A673 (cell line): ENCODE measurements around the gene CCDC137.

Experiments used
- EZH2 ChIP-seq: fragments of 200-600 bp; sonication (generic); IDR thresholded peaks from 2 replicates; pipeline ENCODE4 v1.6.1; 2017; ENCODE audit warnings: borderline replicate concordance, low read depth, mild to moderate bottlenecking, mixed read lengths, antibody characterized with exemption, low read length; ENCODE audit not compliant: poor library complexity, severe bottlenecking
- TF ChIP-seq, protein P1 (sequence below): fragments of 300-800, 200-600 bp; sonication (generic); conservative IDR thresholded peaks from 2 replicates; pipeline ENCODE4 v1.5.1; 2017; ENCODE audit warnings: low read depth, mild to moderate bottlenecking, antibody characterized with exemption, low read length, moderate library complexity, mixed read lengths

DNA sequence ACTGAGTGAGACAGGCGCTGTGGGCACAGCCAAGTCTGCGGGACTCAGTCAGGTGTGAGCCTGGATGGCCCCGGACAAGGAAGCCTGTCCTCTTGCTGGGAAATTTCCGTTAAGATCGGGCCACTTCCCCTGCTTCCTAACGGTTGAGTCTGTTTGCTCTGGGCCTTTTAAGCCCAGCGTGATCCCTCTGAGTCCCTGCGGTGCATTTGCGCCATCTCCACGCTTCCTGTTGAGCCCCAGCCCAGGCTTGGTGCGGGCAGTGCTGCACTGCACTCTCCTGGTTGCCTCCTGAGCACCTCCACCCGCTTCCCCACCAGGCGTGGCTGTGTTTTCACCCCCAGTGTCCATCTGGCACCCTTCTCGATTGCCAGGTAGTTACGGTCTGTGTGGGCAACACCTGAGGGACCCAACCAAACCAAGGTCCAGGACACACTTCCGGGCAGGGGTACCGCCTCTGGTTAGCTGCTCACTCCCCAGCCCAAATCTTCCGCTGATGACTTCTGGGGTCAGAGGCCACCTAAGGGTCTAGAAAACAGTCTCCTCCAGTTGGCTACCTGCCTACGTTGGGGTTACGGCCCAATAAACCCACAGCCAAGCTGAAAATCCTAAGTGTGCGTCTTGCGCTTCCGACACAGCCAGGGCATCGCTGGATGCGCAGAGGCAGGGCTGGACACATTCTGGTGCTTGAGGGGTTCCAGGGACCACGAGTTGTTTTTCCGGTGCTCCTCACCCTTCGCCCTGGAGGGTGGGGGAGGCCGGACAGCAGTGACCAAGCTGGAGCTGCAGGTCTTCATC lies 44.2 kb downstream of the CCDC137 start:
- TF ChIP-seq, protein P1, sequence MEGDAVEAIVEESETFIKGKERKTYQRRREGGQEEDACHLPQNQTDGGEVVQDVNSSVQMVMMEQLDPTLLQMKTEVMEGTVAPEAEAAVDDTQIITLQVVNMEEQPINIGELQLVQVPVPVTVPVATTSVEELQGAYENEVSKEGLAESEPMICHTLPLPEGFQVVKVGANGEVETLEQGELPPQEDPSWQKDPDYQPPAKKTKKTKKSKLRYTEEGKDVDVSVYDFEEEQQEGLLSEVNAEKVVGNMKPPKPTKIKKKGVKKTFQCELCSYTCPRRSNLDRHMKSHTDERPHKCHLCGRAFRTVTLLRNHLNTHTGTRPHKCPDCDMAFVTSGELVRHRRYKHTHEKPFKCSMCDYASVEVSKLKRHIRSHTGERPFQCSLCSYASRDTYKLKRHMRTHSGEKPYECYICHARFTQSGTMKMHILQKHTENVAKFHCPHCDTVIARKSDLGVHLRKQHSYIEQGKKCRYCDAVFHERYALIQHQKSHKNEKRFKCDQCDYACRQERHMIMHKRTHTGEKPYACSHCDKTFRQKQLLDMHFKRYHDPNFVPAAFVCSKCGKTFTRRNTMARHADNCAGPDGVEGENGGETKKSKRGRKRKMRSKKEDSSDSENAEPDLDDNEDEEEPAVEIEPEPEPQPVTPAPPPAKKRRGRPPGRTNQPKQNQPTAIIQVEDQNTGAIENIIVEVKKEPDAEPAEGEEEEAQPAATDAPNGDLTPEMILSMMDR = no peak
- no peak for TF ChIP-seq EZH2
